ENCODE results near the gene MIA. TPM values are rescaled to one million over a fixed set of nuclear protein-coding genes. Genes with fewer than 3 reads are reported as not detected.

The MIA gene
- total and polyA plus RNA-seq, 9 of the 15 experiments (the other 6 are each of a cell fraction or from before 2014, with no cell fraction given), result 0.21 TPM; not detected in 8

DNA sequence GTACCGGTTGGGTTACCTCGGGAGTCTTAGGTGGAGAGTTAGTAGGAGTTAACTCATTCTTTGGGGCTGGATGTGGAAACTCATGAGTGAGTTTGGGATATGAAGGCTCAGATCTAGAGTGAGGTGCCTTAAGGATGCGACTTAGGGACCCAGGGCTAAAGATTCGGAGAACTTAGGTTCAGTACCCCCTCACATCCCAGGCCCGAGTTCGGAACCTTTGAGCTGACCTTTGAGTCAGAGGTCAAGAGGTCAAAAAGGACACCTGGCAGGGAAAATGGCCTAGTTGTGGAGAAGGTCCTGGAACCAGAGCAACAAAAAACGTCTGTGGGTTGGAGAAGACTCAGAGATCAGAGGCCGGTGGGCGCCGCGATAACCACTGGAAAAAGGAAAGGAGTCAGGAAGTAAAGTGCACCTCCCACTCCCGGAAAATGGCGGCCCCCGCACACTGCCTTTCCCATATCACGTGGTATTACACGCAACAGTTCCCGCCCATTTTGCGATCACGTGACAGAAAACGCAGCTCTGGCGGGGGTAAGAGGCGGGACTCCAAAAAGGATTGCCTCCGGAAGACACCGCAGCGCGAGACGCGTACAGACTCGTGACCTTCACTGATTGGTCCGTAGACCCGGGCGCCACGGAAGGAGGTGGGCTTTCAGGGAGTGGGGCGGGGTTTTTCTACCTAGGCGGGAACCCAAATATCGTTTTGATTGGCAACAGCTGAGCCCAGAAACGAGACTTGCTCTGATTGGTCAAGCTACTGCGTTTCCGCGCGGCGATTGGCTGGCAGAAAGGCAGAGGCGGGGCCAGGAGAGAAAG, 25.1 kb upstream of the MIA start, which contains the start of gene ACTMAP (continued):
- TF ChIP-seq, protein P1, sequence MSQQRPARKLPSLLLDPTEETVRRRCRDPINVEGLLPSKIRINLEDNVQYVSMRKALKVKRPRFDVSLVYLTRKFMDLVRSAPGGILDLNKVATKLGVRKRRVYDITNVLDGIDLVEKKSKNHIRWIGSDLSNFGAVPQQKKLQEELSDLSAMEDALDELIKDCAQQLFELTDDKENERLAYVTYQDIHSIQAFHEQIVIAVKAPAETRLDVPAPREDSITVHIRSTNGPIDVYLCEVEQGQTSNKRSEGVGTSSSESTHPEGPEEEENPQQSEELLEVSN (IDR thresholded peaks at IDR 0.05; ENCODE audit: borderline replicate concordance in 1 of 2, extremely low read depth in 1 of 2, insufficient read depth in 1 of 2, insufficient read length in 1 of 2, low read depth in 1 of 2, low read length in 1 of 2, poor library complexity in 1 of 2, severe bottlenecking in 1 of 2), result peak; percentile 96 to 98
- TF ChIP-seq BRD9 (IDR thresholded peaks at IDR 0.05; ENCODE audit: low read depth, partially characterized antibody) (peak; percentile 84), KAT8 (IDR thresholded peaks at IDR 0.05; ENCODE audit: low read depth) (no peak), TCF3 (CRISPR knock-in tag; IDR thresholded peaks at IDR 0.05) (peak; percentile 47), CBX3 (IDR thresholded peaks at IDR 0.05; ENCODE audit: borderline replicate concordance in 1 of 2, low read length in 2 of 2) (peak in 1 of 2 experiments; percentile 66; a peak in 1 of 3 replicates), SMARCE1 (IDR thresholded peaks at IDR 0.05) (peak; percentile 73; the same call in 1 of the 2 replicates), SIN3B (IDR thresholded peaks at IDR 0.05; ENCODE audit: low read depth) (peak; percentile 51; the same call in 1 of the 2 replicates), SAFB (IDR thresholded peaks at IDR 0.05; ENCODE audit: borderline replicate concordance, low read depth, low read length) (no peak), E2F3 (CRISPR knock-in tag; IDR thresholded peaks at IDR 0.05) (peak; percentile 71; the same call in 1 of the 2 replicates), POLR2A (conservative IDR thresholded peaks at IDR 0.05) (peak; percentile 73), LEF1 (IDR thresholded peaks at IDR 0.05) (peak; percentile 53), FOS (IDR thresholded peaks at IDR 0.05; ENCODE audit: extremely low read depth, insufficient read length) (peak; percentile 93), GTF2A2 (tag; IDR thresholded peaks at IDR 0.05) (no peak)
- TF ChIP-seq, protein P2, sequence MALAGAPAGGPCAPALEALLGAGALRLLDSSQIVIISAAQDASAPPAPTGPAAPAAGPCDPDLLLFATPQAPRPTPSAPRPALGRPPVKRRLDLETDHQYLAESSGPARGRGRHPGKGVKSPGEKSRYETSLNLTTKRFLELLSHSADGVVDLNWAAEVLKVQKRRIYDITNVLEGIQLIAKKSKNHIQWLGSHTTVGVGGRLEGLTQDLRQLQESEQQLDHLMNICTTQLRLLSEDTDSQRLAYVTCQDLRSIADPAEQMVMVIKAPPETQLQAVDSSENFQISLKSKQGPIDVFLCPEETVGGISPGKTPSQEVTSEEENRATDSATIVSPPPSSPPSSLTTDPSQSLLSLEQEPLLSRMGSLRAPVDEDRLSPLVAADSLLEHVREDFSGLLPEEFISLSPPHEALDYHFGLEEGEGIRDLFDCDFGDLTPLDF (CRISPR knock-in tag; IDR thresholded peaks at IDR 0.05), result peak; percentile 98

All from K562 (cell line).